CD4-positive, alpha-beta T cell treated with Interleukin-12 subunit alpha and Interleukin-12 subunit beta, for 1 hour (primary cell): ENCODE data around the gene NOL11.
A peak's percentile ranks its signal among the peaks of the same experiment; 100 is the strongest.
"Not testable (repeated sequence)": the region's sequence is repeated elsewhere in the genome, so short reads cannot be mapped to it uniquely, and the experiment has no call there.

Experiments used
- DNase-seq: peaks from one replicate; pipeline ENCODE4 v3.0.0-alpha.2; 2020

Gene NOL11

GRCh38 chr17:67711916-67712315 is 5.8 kb upstream of the NOL11 start:
- no peak for DNase-seq

GRCh38 chr17:67712375-67712774 is 5.4 kb upstream of the NOL11 start:
- no peak for DNase-seq

GRCh38 chr17:67713169-67713568 is 4.6 kb upstream of the NOL11 start:
- DNase-seq = no peak

- no peak for DNase-seq
These were observed 1.3 kb upstream of the NOL11 start for GRCh38 chr17:67716405-67716798.

- no peak for DNase-seq
These were observed 528 bp upstream of the NOL11 start for GRCh38 chr17:67717192-67717623.

- DNase-seq = peak; percentile 57
These were observed 697 bp downstream of the NOL11 start for GRCh38 chr17:67718325-67718941.

GRCh38 chr17:67725373-67725791 is 7.6 kb downstream of the NOL11 start:
- peak; percentile 37 for DNase-seq

GRCh38 chr17:67725807-67726206 is 8.1 kb downstream of the NOL11 start:
- DNase-seq = no peak

GRCh38 chr17:67727152-67728039 is 9.7 kb downstream of the NOL11 start:
- not testable (repeated sequence) for DNase-seq

GRCh38 chr17:67729903-67730302 is 12.2 kb downstream of the NOL11 start:
- DNase-seq = no peak

GRCh38 chr17:67730731-67731130 is 13.0 kb downstream of the NOL11 start:
- DNase-seq = no peak

- DNase-seq = no peak
These were observed 15.7 kb downstream of the NOL11 start for GRCh38 chr17:67733449-67733848.

GRCh38 chr17:67737145-67737544 is 19.4 kb downstream of the NOL11 start:
- no peak for DNase-seq

GRCh38 chr17:67742025-67742424 is 24.3 kb downstream of the NOL11 start:
- DNase-seq = no peak

GRCh38 chr17:67746704-67747571 is 29.2 kb downstream of the NOL11 start:
- DNase-seq = no peak

- no peak for DNase-seq
These were observed 30.0 kb downstream of the NOL11 start for GRCh38 chr17:67747681-67748235.

- no peak for DNase-seq
These were observed 32.3 kb downstream of the NOL11 start for GRCh38 chr17:67750067-67750466.

GRCh38 chr17:67751101-67752074 is 33.7 kb downstream of the NOL11 start:
- no peak for DNase-seq

GRCh38 chr17:67752160-67752559 is 34.4 kb downstream of the NOL11 start:
- not testable (repeated sequence) for DNase-seq

- DNase-seq = no peak
These were observed 35.3 kb downstream of the NOL11 start for GRCh38 chr17:67753026-67753425.

- no peak for DNase-seq
These were observed 36.3 kb downstream of the NOL11 start for GRCh38 chr17:67754001-67754400.

- DNase-seq = not testable (repeated sequence)
These were observed 37.0 kb downstream of the NOL11 start for GRCh38 chr17:67754686-67755085.
